Subcutaneous abdominal adipose tissue (tissue), 5 donors: Measurements from ENCODE around the gene TAL2.

Experiments used
- H3K27ac ChIP-seq: one replicate; pipeline ENCODE4 v1.7.0; 2013; ENCODE audit warnings: low read depth, mild to moderate bottlenecking, inconsistent platforms, low read length, moderate library complexity
- H3K27me3 ChIP-seq, 5 donors: one replicate each; pipeline ENCODE4 v1.7.0; 2013; ENCODE audit warnings: low read length in 5 of 5, inconsistent platforms in 1 of 5; ENCODE audit not compliant: control insufficient read depth in 5 of 5, insufficient read depth in 4 of 5
- H3K36me3 ChIP-seq, 5 donors: one replicate each; pipeline ENCODE4 v1.7.0; 2013; ENCODE audit warnings: low read length in 5 of 5; ENCODE audit not compliant: control insufficient read depth in 5 of 5, insufficient read depth in 5 of 5
- H3K4me1 ChIP-seq, 5 donors: one replicate each; pipeline ENCODE4 v1.7.0; 2013; ENCODE audit warnings: low read length in 5 of 5, mild to moderate bottlenecking in 3 of 5, moderate library complexity in 1 of 5; ENCODE audit not compliant: control insufficient read depth in 5 of 5, insufficient read depth in 5 of 5
- H3K4me3 ChIP-seq, 5 donors: one replicate each; pipeline ENCODE4 v1.7.0; 2013; ENCODE audit warnings: low read length in 5 of 5, low read depth in 1 of 5
- H3K9ac ChIP-seq, 5 donors: one replicate each; pipeline ENCODE4 v1.7.0; 2013; ENCODE audit warnings: low read length in 5 of 5, mild to moderate bottlenecking in 4 of 5, moderate library complexity in 3 of 5
- H3K9me3 ChIP-seq, 5 donors: one replicate each; pipeline ENCODE4 v1.7.0; 2013; ENCODE audit warnings: low read length in 5 of 5; ENCODE audit not compliant: control insufficient read depth in 5 of 5
- donor health status: healthy.
- donor health status: healthy.
- donor health status: healthy.
- donor health status: healthy.
- donor health status: healthy.

TAL2 gene

DNA sequence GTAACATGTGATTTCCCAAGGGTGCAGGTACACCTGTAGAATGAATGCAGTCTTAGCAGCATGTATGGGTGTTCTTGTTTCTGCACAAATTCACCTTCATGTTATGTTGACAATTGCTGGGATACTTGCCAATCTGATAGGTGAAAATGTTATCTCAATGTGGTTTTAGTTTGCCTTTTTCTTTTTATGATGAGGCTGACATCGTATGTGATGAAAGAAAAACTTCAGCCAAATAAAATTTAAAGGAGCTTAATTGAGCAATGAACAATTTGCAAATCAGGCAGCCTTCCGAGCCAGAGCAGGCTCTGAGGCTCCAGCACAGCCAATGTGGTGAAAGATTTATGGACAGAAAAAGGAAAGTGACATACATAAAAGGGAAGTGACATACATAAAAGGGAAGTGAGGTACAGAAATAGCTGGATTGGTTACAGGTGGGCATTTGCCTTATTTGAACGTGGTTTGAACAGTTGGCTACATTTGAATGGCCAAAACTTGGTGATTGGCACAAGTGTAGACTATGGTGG is 10.5 kb downstream of the TAL2 start:
- Histone ChIP-seq H3K27me3 (peaks cover 0 to 4% (median 0%) of the 10 kb centered on the region in 5 donors), H3K4me3 (no peak overlapping the region), H3K9me3 (no peaks in the 10 kb centered on the region), H3K9ac (no peak overlapping the region), H3K27ac (no peak overlapping the region), H3K36me3 (no peaks in the 10 kb centered on the region), H3K4me1 (no peaks in the 10 kb centered on the region)

DNA sequence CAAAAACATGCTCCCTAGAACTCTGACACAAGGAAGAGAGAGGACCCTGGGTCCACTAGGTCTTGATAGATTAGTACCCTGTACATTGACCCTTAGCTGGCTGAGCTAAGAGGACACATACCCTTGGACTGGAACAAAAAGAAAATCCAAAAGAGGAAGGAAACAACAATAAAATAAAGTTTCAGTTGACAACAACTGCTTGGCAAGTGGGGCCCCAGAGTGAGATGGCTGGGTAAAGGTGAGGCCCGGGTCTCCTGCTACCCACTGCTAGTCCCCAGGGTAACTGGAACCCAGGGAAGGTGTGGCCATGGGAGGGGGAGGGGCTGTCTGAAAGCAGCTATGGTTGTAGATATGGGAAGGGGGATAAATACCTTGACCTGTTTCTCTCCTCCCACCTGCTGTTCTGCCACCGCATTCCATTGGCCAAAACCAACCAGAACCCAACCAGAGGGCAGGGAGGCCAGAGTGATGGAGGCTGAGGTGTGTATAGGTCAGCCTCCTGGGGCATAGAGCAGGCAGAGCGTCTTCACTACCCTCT is 11.7 kb downstream of the TAL2 start:
- no peak overlapping the region for H3K27ac ChIP-seq
- no peaks in the 10 kb centered on the region for H3K9me3 ChIP-seq
- no peaks in the 10 kb centered on the region for H3K4me1 ChIP-seq
- H3K4me3 ChIP-seq, result no peak overlapping the region
- H3K27me3 ChIP-seq, result peaks cover 0 to 4% (median 0%) of the 10 kb centered on the region in 5 donors
- no peaks in the 10 kb centered on the region for H3K36me3 ChIP-seq
- H3K9ac ChIP-seq, result no peak overlapping the region

DNA sequence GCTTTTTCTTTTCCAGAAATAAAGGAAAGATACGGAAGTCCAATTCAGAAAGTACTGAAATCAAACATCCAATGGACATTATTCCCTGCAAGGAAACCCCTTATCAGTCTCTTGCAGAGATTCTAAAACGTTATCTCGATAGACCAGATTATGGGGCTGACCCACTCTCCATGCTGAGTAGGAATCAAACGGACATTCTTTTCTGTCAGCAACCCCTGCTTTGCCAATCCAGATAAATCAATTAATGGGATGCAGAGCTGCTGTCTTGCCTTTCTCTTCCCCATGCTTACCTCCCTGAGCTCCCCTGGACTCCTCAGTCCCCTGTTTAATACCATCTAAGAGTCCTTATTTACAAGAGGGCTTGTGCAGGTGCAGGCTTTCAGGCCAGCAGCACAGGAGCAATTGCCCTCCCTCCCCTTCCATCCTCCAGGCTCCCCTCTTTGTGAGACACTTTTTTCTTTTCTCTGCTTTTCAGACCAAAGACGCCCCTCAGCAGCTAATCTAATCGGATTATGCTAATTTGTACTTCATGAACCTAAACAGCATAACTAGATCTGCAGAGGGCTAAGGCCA is 14.2 kb downstream of the TAL2 start:
- no peaks in the 10 kb centered on the region for H3K36me3 ChIP-seq
- no peak overlapping the region for H3K4me3 ChIP-seq
- H3K9ac ChIP-seq, result no peak overlapping the region
- no peak overlapping the region for H3K27ac ChIP-seq
- no peaks in the 10 kb centered on the region for H3K27me3 ChIP-seq
- no peaks in the 10 kb centered on the region for H3K4me1 ChIP-seq
- H3K9me3 ChIP-seq, result no peaks in the 10 kb centered on the region

DNA sequence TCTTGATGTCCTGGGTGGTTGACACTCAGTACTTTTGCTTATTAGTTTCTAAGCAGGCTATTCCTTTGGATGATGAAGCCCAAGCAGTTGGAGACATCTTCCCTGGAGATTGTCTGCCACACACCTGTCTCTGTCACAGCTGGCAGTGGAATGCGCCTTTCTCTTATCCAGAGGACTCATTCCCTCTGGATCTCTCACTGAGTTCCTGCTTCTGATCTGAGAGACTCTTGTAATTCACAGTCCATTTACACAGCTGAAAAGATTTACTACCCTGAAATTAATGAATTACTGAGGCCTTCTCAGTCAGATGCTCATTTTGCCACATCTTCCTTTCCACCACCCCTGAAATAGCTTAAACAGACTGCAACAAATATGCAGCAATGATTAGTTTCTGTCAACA is 15.9 kb downstream of the TAL2 start:
- H3K9me3 ChIP-seq, result no peaks in the 10 kb centered on the region
- H3K4me3 ChIP-seq, result no peak overlapping the region
- no peaks in the 10 kb centered on the region for H3K27me3 ChIP-seq
- no peak overlapping the region for H3K27ac ChIP-seq
- H3K36me3 ChIP-seq, result no peaks in the 10 kb centered on the region
- H3K9ac ChIP-seq, result no peak overlapping the region
- no peaks in the 10 kb centered on the region for H3K4me1 ChIP-seq

DNA sequence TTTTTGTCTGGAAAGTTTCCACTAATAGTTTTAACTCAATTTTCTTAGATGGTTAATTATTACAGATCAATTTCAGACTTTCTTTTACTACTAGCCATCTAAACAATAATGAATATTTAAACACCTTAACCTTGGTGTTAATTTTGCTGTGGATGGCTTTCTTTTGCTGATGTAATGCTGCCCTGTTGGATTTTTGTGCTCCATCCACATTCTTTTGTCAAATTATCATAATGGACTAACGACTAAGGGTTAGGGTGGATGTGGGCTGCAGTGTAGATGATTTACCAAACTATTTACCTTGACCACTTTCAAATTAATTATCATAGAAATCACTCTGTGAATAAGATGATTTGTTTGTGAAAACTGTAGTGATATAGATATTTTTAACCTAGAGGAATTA is 16.5 kb downstream of the TAL2 start:
- H3K9ac ChIP-seq, result no peak overlapping the region
- no peaks in the 10 kb centered on the region for H3K27me3 ChIP-seq
- H3K27ac ChIP-seq, result no peak overlapping the region

DNA sequence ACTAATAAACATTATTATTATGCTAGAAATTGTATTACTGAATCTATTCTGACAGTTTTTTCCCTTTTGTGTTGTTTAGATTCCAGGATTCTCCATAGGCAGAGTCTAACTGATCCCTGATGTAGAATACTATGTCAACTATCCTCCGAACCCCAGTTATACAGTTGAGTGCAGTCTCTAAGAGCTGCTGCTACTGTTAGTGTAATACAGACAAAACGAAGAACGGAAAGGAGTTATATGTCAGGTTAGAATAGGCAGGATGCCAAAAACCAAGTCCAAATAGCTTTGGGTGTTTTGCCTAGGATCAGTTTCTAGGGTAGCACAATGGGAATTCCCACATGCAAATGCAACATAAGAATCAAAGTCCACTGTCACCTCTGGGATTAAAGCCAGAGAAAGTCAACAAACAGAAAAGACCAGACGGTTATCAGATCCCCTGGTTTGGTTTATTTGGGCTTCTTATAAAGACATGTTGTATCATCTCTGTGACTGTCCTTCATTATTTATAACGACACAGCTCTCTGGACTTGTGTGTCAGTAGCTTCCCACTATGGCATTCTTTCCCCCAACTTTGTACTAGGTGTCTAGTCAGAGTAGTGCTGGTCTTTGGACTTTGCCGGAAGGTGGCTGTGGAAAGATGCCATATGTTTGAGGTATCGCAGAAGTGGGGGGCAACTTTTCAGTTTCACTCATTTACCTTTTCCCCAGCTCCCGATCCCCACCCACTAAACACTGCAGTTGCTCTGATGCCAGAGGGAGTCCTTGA is 17.2 kb downstream of the TAL2 start:
- no peak overlapping the region for H3K27ac ChIP-seq
- no peaks in the 10 kb centered on the region for H3K4me1 ChIP-seq
- H3K4me3 ChIP-seq, result no peak overlapping the region
- H3K36me3 ChIP-seq, result no peaks in the 10 kb centered on the region
- no peaks in the 10 kb centered on the region for H3K27me3 ChIP-seq
- no peak overlapping the region for H3K9ac ChIP-seq
- H3K9me3 ChIP-seq, result no peaks in the 10 kb centered on the region

More for the DNA sequence above, 16.5 kb downstream of the TAL2 start:
- Histone ChIP-seq H3K4me1 (no peaks in the 10 kb centered on the region), H3K9me3 (no peaks in the 10 kb centered on the region), H3K4me3 (no peak overlapping the region), H3K36me3 (no peaks in the 10 kb centered on the region)

DNA sequence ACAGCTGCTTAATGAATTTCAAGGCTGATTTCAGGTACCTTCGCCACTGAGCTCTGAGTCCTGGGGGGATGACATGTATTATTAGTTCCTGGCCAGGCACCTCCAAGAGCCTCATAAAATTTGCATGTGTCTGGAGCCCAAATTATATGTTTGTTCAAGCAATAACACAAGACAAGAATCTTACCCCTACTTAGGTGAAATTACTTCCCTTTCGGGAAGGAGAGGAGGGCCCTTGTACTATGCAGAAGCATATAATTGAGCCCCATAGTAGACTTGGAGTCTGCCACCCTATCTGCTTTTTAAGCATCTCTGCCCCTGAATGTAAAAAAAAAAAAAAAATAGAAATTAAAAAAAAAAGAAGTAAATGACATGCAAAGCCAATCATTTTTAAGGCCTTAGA is 19.1 kb downstream of the TAL2 start:
- Histone ChIP-seq H3K4me3 (no peak overlapping the region), H3K9ac (no peak overlapping the region), H3K36me3 (no peaks in the 10 kb centered on the region), H3K9me3 (no peaks in the 10 kb centered on the region), H3K27me3 (no peaks in the 10 kb centered on the region), H3K4me1 (no peaks in the 10 kb centered on the region), H3K27ac (no peak overlapping the region)

DNA sequence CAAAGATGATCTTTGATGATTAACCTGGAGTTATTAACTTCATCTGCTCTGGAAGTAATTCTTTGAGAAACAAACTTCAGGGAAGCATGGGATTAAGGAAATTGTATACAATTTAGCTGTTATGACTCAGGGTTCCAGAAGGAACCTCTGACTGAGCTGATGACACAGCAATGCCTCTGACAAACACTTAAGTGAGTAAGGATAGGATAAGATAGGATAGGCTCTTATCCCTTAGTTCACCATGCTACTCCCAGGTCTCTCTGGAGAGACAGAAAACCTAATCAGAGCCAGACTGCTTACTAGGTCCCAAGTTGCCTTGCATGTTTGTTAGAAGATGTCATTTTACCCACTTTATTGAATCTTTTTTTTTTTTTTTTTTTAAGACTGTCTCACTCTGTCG is 19.5 kb downstream of the TAL2 start:
- Histone ChIP-seq H3K36me3 (no peaks in the 10 kb centered on the region), H3K27me3 (peaks cover 0 to under 1% (median 0%) of the 10 kb centered on the region in 5 donors), H3K4me3 (no peak overlapping the region), H3K4me1 (no peaks in the 10 kb centered on the region), H3K9ac (no peak overlapping the region), H3K9me3 (no peaks in the 10 kb centered on the region), H3K27ac (no peak overlapping the region)

DNA sequence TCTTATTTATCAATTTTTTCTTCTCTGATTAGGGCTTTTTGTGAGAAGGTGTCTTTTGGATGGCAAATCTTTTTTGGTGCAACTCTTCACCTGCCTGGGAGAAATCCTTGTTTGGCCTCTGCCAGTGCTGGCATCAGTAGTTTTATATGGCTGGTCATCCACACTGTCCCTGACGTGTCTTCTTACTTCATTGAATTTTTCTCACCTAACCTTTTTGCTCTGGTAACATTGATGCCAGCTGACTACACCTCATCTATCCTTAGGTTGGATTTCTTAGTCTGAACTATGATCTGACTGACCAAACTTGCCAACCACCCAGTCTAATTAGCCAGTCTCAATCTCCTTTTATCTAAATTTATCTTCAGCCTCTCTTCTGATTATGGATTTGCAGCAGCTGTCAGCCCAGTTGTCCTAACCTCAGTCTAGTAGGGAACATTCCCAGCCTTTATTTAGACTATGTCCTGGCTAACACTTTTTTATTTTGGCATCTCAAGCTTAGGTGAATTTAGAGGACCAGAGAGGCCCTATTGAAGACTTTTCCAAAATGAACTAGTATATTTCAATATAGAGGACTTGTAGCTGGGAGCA is 21.5 kb downstream of the TAL2 start:
- Histone ChIP-seq H3K4me1 (no peaks in the 10 kb centered on the region), H3K36me3 (no peaks in the 10 kb centered on the region), H3K27me3 (peaks cover 0 to 2% (median 0%) of the 10 kb centered on the region in 5 donors), H3K4me3 (no peak overlapping the region), H3K27ac (no peak overlapping the region), H3K9me3 (no peaks in the 10 kb centered on the region), H3K9ac (no peak overlapping the region)

DNA sequence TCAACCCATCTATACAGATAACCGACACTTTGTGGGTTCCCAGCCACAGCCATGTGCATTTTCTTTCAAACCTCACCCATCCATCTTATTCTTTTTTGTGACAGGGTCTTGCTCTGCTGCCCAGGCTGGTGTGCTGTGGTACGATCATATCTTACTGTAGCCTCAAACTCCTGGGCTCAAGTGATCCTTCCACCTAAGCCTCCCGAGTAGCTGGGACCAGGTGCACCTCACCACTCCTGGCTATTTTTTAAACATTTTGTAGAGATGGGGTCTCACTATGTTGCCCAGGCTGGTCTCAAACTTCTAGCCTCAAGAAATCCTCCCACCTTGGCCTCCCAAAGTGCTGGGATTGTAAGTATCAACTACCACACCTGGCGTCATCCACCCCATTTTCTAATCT is 24.7 kb downstream of the TAL2 start:
- Histone ChIP-seq H3K4me1 (no peaks in the 10 kb centered on the region), H3K4me3 (no peak overlapping the region), H3K9me3 (no peaks in the 10 kb centered on the region), H3K36me3 (no peaks in the 10 kb centered on the region), H3K27ac (no peak overlapping the region), H3K27me3 (peaks cover 0 to 3% (median 0%) of the 10 kb centered on the region in 5 donors), H3K9ac (no peak overlapping the region)
